ENCODE results near the gene PNCK.
"Not testable (repeated sequence)": the region's sequence is repeated elsewhere in the genome, so short reads cannot be mapped to it uniquely, and the experiment has no call there.

PNCK gene

DNA sequence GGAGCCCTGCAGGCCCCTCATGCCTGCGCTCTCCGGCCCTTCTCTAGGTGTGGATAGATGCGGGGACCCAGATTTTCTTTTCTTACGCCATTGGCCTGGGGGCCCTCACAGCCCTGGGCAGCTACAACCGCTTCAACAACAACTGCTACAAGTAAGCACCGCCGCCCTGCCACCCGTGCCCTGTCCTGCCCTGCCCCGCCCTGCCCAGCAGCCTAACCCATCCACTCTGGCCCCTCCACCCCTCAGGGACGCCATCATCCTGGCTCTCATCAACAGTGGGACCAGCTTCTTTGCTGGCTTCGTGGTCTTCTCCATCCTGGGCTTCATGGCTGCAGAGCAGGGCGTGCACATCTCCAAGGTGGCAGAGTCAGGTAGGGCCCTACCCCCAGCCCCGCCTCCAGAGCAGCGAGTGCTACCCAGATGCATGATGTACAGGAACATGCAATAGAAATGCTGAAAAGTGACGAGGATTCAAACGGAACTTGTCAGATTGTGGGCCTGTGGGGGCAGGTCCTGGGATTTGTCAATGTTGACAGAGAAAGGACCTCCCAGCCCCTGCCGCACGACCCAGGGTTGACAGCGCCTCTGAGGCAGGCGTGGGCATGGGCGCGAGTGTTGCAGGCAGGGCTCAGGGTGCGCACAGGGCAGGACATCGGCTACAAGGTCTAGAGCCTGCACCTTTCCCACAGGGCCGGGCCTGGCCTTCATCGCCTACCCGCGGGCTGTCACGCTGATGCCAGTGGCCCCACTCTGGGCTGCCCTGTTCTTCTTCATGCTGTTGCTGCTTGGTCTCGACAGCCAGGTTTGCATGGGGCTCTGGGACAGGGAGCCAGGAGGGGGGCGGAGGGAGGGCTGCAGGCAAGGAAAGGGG is 19.8 kb upstream of the PNCK start:
- FAIRE-seq (no peak), DNase-seq (ENCODE audit: insufficient read length, low spot score) (no peak)
- no peak for TF ChIP-seq POLR2A (IDR thresholded peaks at IDR 0.05; ENCODE audit: low read depth, low read length)

DNA sequence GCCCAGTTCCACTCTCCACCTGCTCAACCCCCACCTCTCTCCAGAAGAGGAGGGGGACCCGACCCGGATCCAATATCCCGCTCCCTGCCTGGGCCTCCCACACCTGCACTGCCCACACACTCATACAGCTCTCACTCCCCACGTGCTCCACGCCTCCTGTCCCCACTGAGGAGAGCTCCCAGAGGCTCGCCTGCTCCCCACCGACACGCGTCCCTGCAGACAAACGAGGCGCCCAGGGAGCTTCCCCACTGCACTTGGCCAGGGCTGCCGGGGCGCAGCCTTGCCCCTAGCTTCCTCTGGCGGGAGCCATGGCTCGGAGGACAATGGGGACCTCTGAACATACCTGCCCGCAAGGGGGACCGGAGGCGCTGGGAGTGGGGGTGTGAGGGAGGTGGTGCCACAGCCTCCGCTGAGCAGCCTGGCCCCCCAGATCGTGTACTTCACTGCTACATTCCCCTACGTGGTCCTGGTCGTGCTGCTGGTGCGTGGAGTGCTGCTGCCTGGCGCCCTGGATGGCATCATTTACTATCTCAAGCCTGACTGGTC is 19.1 kb upstream of the PNCK start:
- no peak for TF ChIP-seq POLR2A (IDR thresholded peaks at IDR 0.05; ENCODE audit: low read depth, low read length)
- DNase-seq (ENCODE audit: insufficient read length, low spot score) (no peak), FAIRE-seq (no peak)

DNA sequence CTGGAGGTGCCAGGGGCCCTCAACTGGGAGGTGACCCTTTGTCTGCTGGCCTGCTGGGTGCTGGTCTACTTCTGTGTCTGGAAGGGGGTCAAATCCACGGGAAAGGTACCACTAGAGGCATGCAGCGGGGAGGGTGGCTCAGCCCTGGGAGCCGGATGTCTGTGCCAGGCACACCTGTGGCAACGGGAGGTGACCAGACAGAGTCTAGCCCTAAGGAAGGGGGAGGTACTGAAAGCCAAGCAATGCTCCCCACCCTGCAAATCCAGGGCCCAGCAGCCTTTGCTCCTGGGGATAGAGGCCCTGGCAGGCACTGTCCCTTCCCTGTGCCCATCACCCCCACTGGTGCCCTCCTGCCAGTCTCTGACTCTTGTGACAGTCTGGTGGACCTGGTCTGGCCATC is 18.4 kb upstream of the PNCK start:
- TF ChIP-seq POLR2A (IDR thresholded peaks at IDR 0.05; ENCODE audit: low read depth, low read length), result no peak
- FAIRE-seq, result no peak
- DNase-seq (ENCODE audit: insufficient read length, low spot score), result no peak

DNA sequence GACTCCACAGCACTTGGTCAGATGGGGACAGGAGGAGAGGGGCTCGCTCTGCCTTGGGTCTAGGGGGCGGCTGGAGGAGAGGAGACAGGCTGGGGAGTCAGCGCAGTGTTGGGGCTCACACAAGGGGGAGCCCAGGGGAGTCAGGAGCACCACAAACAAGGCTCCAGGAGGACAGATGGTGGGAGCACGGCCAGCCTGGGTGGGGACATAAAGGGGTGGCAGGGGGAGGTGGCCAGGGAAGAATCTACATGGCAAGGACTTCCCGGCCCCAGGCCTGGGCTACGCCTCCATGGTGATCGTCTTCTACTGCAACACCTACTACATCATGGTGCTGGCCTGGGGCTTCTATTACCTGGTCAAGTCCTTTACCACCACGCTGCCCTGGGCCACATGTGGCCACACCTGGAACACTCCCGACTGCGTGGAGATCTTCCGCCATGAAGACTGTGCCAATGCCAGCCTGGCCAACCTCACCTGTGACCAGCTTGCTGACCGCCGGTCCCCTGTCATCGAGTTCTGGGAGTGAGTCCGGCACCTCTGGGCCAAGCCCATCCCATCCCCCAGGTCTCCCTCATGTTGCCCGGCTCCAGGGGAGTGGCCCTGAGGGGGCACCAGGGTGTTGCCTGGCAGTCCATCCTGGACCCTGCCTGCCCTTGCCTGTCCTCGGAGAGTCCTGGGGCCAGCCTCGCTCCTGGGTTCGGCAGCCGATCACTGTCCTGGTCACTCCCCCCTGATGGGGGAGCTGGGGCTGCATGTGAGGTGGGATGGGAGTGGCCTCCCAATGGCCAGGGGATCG is 17.6 kb upstream of the PNCK start:
- DNase-seq (ENCODE audit: insufficient read length, low spot score), result not testable (repeated sequence)

DNA sequence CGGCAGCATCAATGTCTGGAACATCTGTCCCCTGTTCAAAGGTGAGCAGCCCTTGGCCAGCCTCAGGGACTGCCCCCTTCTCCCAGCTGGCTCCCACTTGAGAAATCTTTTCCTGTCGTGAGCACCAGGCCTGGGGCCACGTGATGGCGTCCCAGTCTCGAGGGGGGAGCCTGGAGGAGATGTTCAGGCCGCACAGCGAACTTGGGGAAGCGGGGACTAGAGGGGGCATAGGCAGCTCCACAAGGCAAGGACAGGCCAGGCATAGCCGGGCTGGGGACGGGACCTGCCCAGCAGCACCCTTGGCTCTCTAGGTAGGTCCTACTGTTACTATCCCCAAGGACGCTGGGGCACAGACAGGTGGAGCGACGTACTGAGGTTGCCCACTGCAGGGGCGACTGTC is 16.9 kb upstream of the PNCK start:
- TF ChIP-seq POLR2A (IDR thresholded peaks at IDR 0.05; ENCODE audit: low read depth, low read length), result no peak
- FAIRE-seq (no peak), DNase-seq (ENCODE audit: insufficient read length, low spot score) (no peak)

More for the DNA sequence above, 17.6 kb upstream of the PNCK start:
- FAIRE-seq, result not testable (repeated sequence)

DNA sequence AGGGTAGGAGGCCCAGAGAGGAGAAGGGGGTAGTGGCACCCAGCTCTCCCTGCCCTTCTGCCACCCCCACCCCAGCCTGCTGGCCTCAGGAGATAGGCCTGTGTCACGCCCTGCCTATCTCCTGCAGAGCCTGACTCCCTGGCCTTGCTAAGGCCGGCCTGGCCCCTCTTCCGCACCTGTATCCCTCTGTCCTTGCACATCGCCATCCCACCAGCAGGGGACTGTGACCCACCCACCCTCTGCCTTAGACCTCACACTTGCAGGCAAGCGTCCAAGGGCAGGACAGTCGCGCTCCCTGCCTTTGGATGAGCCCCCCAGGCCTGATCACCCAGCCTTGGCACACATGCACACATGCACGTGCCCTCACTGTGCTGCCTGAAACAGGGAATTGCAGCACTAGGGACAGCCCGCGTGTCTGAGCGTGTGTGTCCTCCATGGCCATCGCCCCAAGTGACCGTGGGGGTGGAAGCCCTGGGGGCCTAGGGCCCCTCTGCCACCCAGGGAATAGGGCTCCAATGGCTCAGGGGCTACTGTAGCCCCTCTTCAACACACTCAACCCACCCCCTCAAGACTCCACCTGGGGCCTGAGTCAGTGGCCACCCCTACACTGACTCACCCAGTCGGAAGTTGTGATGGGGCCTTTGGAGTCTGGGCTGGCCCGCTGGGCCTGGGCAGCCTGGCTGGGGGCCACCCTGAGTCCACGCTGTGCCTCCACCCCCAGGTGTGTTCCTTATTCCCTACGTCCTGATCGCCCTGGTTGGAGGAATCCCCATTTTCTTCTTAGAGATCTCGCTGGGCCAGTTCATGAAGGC is 16.2 kb upstream of the PNCK start:
- FAIRE-seq, result no peak
- DNase-seq (ENCODE audit: insufficient read length, low spot score), result no peak
- TF ChIP-seq POLR2A (IDR thresholded peaks at IDR 0.05; ENCODE audit: low read depth, low read length), result no peak

DNA sequence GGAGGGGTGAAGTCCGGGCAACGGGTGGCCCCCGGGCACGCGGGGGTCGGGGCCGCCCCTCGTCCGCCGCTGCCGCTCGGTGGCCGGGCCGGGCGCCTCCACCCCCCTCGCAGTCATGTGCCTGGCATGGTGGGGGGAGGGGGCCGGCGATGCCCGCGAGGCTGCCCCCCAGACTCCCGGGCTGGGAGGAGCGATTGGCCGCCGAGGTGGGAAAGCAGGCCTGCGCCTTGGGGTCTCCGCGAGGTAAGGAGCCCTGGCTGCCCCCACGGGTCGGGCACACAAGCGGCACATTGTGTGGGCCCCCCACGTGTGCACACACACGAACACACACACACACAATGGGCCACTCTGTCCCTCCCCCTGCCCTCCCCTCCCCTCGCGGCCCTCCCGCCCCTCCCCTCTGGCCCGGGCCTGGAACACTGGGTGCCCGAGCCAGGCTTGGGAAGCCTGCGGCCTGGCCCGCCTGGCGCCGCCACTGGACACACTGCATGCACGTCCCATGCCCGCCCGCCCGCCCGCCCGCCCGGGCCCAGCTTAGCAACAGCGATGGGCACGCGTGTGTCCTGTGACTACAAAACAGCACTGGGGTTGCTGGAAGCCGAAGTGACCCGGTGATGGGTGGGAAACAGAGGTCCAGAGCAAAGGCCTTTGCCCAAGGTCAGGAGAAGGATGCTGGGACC is 15.4 kb upstream of the PNCK start:
- FAIRE-seq, result no peak
- no peak for TF ChIP-seq POLR2A (IDR thresholded peaks at IDR 0.05; ENCODE audit: low read depth, low read length)

DNA sequence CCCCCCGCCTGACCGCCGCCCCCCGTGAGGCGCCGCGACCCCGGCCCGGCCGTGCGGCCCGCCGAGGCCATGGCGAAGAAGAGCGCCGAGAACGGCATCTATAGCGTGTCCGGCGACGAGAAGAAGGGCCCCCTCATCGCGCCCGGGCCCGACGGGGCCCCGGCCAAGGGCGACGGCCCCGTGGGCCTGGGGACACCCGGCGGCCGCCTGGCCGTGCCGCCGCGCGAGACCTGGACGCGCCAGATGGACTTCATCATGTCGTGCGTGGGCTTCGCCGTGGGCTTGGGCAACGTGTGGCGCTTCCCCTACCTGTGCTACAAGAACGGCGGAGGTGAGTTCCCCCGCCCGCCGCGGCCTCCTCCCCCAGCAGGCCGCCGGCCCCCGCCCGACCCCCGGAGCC is 14.9 kb upstream of the PNCK start:
- DNase-seq (ENCODE audit: insufficient read length, low spot score) (no peak), FAIRE-seq (no peak)
- TF ChIP-seq POLR2A (IDR thresholded peaks at IDR 0.05; ENCODE audit: low read depth, low read length), result no peak

More for the DNA sequence above, 15.4 kb upstream of the PNCK start:
- no peak for DNase-seq (ENCODE audit: insufficient read length, low spot score)

DNA sequence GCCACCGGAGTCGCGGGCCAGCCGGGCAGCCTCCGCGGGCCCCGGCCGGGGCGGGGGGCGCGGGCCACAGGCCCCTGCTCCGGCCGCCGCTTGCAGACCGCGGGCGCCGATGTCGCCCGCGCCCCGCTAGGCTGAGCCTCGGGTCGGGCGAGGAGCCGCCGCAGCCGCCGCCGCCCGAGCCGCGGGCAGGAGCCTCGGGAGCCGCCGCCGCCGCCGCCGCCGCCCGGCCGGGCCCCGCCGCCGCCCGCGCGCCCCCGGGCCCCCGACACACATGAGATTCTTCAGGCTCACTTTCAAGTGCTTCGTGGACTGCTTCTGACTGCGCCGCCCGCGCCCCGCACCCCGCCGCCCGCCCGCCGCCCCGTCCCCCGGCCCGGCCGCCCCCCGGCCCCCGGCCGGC is 14.5 kb upstream of the PNCK start:
- no peak for TF ChIP-seq POLR2A (IDR thresholded peaks at IDR 0.05; ENCODE audit: low read depth, low read length)
- DNase-seq (ENCODE audit: insufficient read length, low spot score) (no peak), FAIRE-seq (no peak)

DNA sequence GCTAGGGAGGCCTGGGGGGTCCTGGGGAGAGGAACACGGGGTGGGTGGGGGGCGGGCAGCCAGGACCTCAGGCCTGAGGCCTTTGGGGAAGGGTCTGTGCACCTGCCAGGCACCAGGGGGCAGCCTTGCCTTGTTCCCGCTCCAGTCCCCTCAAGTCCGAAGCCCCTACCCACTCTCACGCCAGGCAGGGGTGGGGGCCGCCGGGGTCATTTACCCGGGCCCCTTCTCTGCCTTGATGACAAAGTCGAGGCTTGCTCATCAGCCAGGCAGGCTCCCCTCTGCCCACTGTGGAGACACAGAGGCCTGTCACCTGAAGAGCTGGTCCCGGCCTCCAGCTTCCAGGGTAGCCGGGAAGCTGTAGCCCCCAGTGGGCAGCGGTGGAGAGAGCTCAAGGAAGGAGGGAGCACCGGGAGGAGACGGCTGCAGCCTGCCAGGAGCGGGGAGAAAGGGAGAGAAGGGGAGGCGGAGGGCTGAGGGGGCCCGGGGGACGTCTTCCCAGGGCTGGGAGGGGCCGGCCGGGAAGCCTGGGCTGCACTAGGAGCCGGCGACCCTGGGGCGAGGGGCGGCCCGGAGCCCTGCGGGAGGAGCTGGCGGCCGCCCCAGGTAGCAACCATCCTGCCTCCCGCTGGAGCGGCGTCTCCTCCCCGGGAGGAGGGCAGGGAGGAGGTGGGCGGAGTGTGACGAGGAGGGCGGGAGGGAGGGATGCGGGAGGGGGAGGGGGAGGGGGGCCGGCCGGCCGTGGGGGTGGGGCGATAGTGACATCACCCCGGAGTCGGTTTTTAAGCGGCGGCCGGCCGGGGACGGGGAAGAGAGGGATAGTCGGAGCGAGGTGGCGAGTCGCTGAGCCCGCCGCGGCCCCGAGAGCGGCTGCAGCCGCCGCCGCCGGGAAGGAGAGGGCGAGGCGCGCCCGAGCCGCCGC is 13.8 kb upstream of the PNCK start, which contains the start of gene SLC6A8:
SLC6A8 (plus strand) TSS at position 806 of the 919 bp plus-strand sequence. CDS start 649 bp downstream, outside the sequence.
- peak; percentile 63 for DNase-seq (ENCODE audit: insufficient read length, low spot score)
- TF ChIP-seq POLR2A (IDR thresholded peaks at IDR 0.05; ENCODE audit: low read depth, low read length), result peak; percentile 82
- FAIRE-seq, result no peak

DNA sequence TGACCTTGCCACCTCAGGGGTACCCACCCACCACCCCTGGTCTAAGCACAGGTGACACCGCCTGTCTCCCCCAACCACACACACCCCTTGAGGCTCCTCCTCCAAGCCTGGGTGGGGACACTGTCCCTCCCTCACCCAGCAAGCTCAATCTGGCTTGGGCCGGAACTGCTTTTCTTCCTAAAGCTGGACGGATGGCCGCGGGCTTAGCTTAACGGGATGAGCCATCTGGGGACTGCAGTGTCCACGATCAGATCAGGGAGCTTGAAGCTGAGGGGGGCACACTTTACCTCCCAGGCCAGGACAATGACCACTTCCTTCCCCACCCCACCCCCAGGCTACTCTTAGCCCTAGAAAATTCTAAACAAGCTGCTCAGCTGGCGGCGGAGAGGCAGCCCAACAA is 13.1 kb upstream of the PNCK start:
- FAIRE-seq (no peak), DNase-seq (ENCODE audit: insufficient read length, low spot score) (no peak)

More for the DNA sequence above, 13.1 kb upstream of the PNCK start:
- TF ChIP-seq POLR2A (IDR thresholded peaks at IDR 0.05; ENCODE audit: low read depth, low read length), result no peak

Measured in H54 (cell line).